NCI-H1092 (cell line): ENCODE results near the gene DIP2C.
"Not testable (repeated sequence)": the region's sequence is repeated elsewhere in the genome, so short reads cannot be mapped to it uniquely, and the experiment has no call there.

Source experiments
- DNase-seq: peaks from one replicate; lab custom pipeline; 2025; lab: John Stamatoyannopoulos, UW

DIP2C gene

GRCh38 chr10:349081-349480, 340.4 kb downstream of the DIP2C start:
- DNase-seq = no peak

- no peak for DNase-seq
Measured at GRCh38 chr10:348456-348855, 341.0 kb downstream of the DIP2C start.

- DNase-seq = not testable (repeated sequence)
Measured at GRCh38 chr10:347774-348173, 341.7 kb downstream of the DIP2C start.

- DNase-seq = not testable (repeated sequence)
Measured at GRCh38 chr10:347190-347589, 342.3 kb downstream of the DIP2C start.

- DNase-seq = no peak
Measured at GRCh38 chr10:344582-345200, 344.8 kb downstream of the DIP2C start.

GRCh38 chr10:343231-344220, 345.9 kb downstream of the DIP2C start:
- no peak for DNase-seq

- DNase-seq = no peak
Measured at GRCh38 chr10:341081-341740, 348.3 kb downstream of the DIP2C start.

GRCh38 chr10:340646-341045, 348.8 kb downstream of the DIP2C start:
- no peak for DNase-seq

GRCh38 chr10:339038-339391, 350.5 kb downstream of the DIP2C start:
- no peak for DNase-seq

- no peak for DNase-seq
Measured at GRCh38 chr10:338171-339037, 351.1 kb downstream of the DIP2C start.

GRCh38 chr10:336247-336646, 353.2 kb downstream of the DIP2C start:
- no peak for DNase-seq

- no peak for DNase-seq
Measured at GRCh38 chr10:335151-335800, 354.2 kb downstream of the DIP2C start.

GRCh38 chr10:331186-331585, 358.3 kb downstream of the DIP2C start:
- no peak for DNase-seq

- DNase-seq = no peak
Measured at GRCh38 chr10:329361-330099, 359.9 kb downstream of the DIP2C start.

- DNase-seq = no peak
Measured at GRCh38 chr10:327889-328852, 361.3 kb downstream of the DIP2C start.

- DNase-seq = no peak
Measured at GRCh38 chr10:326894-327635, 362.4 kb downstream of the DIP2C start.

GRCh38 chr10:326350-326749, 363.1 kb downstream of the DIP2C start:
- DNase-seq = no peak

- DNase-seq = no peak
Measured at GRCh38 chr10:325282-325681, 364.2 kb downstream of the DIP2C start.

- DNase-seq = no peak
Measured at GRCh38 chr10:324593-324992, 364.9 kb downstream of the DIP2C start.
